DMS 273 (cell line): Measurements from ENCODE around the gene PDE3A.
A peak's percentile ranks its signal among the peaks of the same experiment; 100 is the strongest.
"Not testable (repeated sequence)": the region's sequence is repeated elsewhere in the genome, so short reads cannot be mapped to it uniquely, and the experiment has no call there.

Experiments used
- DNase-seq: peaks from one replicate; lab custom pipeline; 2025; ENCODE audit not compliant: unreplicated experiment; lab: John Stamatoyannopoulos, UW

Gene PDE3A

GRCh38 chr12:20372326-20373096, 4.2 kb downstream of the PDE3A start:
- no peak for DNase-seq

GRCh38 chr12:20374795-20375194, 6.5 kb downstream of the PDE3A start:
- DNase-seq, result no peak

GRCh38 chr12:20375560-20375959, 7.2 kb downstream of the PDE3A start:
- no peak for DNase-seq

- peak; percentile 19 for DNase-seq
These were observed 8.6 kb downstream of the PDE3A start for GRCh38 chr12:20376984-20377383.

GRCh38 chr12:20377750-20378149, 9.4 kb downstream of the PDE3A start:
- DNase-seq, result no peak

- DNase-seq, result no peak
These were observed 13.8 kb downstream of the PDE3A start for GRCh38 chr12:20382117-20382516.

- no peak for DNase-seq
These were observed 15.3 kb downstream of the PDE3A start for GRCh38 chr12:20383612-20384011.

- DNase-seq, result not testable (repeated sequence)
These were observed 16.5 kb downstream of the PDE3A start for GRCh38 chr12:20384836-20385235.

GRCh38 chr12:20390846-20391245, 22.5 kb downstream of the PDE3A start:
- DNase-seq, result no peak

- DNase-seq, result no peak
These were observed 24.0 kb downstream of the PDE3A start for GRCh38 chr12:20392339-20392738.

- DNase-seq, result no peak
These were observed 25.4 kb downstream of the PDE3A start for GRCh38 chr12:20393707-20394106.

- no peak for DNase-seq
These were observed 27.6 kb downstream of the PDE3A start for GRCh38 chr12:20395791-20396550.

GRCh38 chr12:20398686-20399085, 30.3 kb downstream of the PDE3A start:
- no peak for DNase-seq

- DNase-seq, result no peak
These were observed 31.7 kb downstream of the PDE3A start for GRCh38 chr12:20400003-20400402.

GRCh38 chr12:20403230-20403629, 34.9 kb downstream of the PDE3A start:
- no peak for DNase-seq

- DNase-seq, result no peak
These were observed 36.4 kb downstream of the PDE3A start for GRCh38 chr12:20404576-20405346.

- DNase-seq, result no peak
These were observed 41.5 kb downstream of the PDE3A start for GRCh38 chr12:20409607-20410377.

- no peak for DNase-seq
These were observed 42.4 kb downstream of the PDE3A start for GRCh38 chr12:20410734-20411133.

- DNase-seq, result no peak
These were observed 43.0 kb downstream of the PDE3A start for GRCh38 chr12:20411345-20411744.

GRCh38 chr12:20415028-20415427, 46.7 kb downstream of the PDE3A start:
- DNase-seq, result peak; percentile 69

- no peak for DNase-seq
These were observed 47.3 kb downstream of the PDE3A start for GRCh38 chr12:20415641-20416040.
